ENCODE measurements around the gene MYCBP2. TPM values are rescaled to one million over a fixed set of nuclear protein-coding genes. Genes with fewer than 3 reads are reported as not detected.

MYCBP2 gene
- total and polyA plus RNA-seq, 4 donors, result 12.1 to 86.4 (median 30.0) TPM

GRCh38 chr13:77093735-77094134, 233.2 kb downstream of the MYCBP2 start:
- 61% methylated on average over 1 of the region's 1 CpG for WGBS
- H3K9me3 ChIP-seq (ENCODE audit: control insufficient read depth in 4 of 4, low read length in 3 of 4), result no peaks in the 10 kb centered on the region
- TF ChIP-seq YY1 (IDR thresholded peaks at IDR 0.05), result no peak
- TF ChIP-seq ATF3 (IDR thresholded peaks at IDR 0.05), result no peak
- TF ChIP-seq JUND (IDR thresholded peaks at IDR 0.05), result no peak
- TF ChIP-seq FOXA2 (IDR thresholded peaks at IDR 0.05), result no peak
- H3K9ac ChIP-seq (ENCODE audit: low read depth in 1 of 2, low read length in 2 of 2), result no peak overlapping the region
- no peaks in the 10 kb centered on the region for H3K27me3 ChIP-seq (ENCODE audit: control insufficient read depth in 4 of 4, insufficient read depth in 4 of 4, low read length in 3 of 4)
- no peak for DNase-seq (ENCODE audit: low spot score)
- H3K4me3 ChIP-seq (ENCODE audit: low read depth in 1 of 3, low read length in 3 of 3), result no peak overlapping the region
- H3K4me1 ChIP-seq (ENCODE audit: control insufficient read depth in 4 of 4, insufficient read depth in 4 of 4, low read length in 3 of 4), result no peaks in the 10 kb centered on the region
- peaks cover 3 to 33% (median 28%) of the 10 kb centered on the region in 4 donors for H3K36me3 ChIP-seq (ENCODE audit: control insufficient read depth in 4 of 4, insufficient read depth in 3 of 4, low read depth in 1 of 4, low read length in 3 of 4)
- no peak overlapping the region for H3K27ac ChIP-seq (ENCODE audit: low read depth in 1 of 2, low read length in 2 of 2)

GRCh38 chr13:77084755-77085154, 242.1 kb downstream of the MYCBP2 start:
- TF ChIP-seq TAF1 (conservative IDR thresholded peaks at IDR 0.05) (no peak), CTCF (IDR thresholded peaks at IDR 0.05; ENCODE audit: low read depth, low read length, missing input control) (no peak), HNF4A (conservative IDR thresholded peaks at IDR 0.05) (no peak), NR2F2 (IDR thresholded peaks at IDR 0.05) (no peak), YY1 (IDR thresholded peaks at IDR 0.05) (no peak), ZBTB33 (IDR thresholded peaks at IDR 0.05) (no peak), FOXA1 (IDR thresholded peaks at IDR 0.05) (no peak), RXRA (IDR thresholded peaks at IDR 0.05) (no peak), REST (IDR thresholded peaks at IDR 0.05) (no peak), GABPA (IDR thresholded peaks at IDR 0.05 in 1 of 2, conservative IDR thresholded peaks at IDR 0.05 in 1 of 2) (no peak), EGR1 (IDR thresholded peaks at IDR 0.05; ENCODE audit: low read depth in 2 of 2) (no peak), ATF3 (IDR thresholded peaks at IDR 0.05) (no peak), MAX (IDR thresholded peaks at IDR 0.05) (no peak), JUND (IDR thresholded peaks at IDR 0.05) (no peak), RAD21 (IDR thresholded peaks at IDR 0.05) (no peak), HNF4G (IDR thresholded peaks at IDR 0.05) (no peak)

More at GRCh38 chr13:77084755-77085154, 242.1 kb downstream of the MYCBP2 start:
- DNase-seq (ENCODE audit: low spot score), result no peak
- no peaks in the 10 kb centered on the region for H3K4me1 ChIP-seq (ENCODE audit: control insufficient read depth in 4 of 4, insufficient read depth in 4 of 4, low read length in 3 of 4)
- H3K36me3 ChIP-seq (ENCODE audit: control insufficient read depth in 4 of 4, insufficient read depth in 3 of 4, low read depth in 1 of 4, low read length in 3 of 4), result peaks cover 2 to 40% (median 33%) of the 10 kb centered on the region in 4 donors
- no peak overlapping the region for H3K9ac ChIP-seq (ENCODE audit: low read depth in 1 of 2, low read length in 2 of 2)
- H3K4me3 ChIP-seq (ENCODE audit: low read depth in 1 of 3, low read length in 3 of 3), result no peak overlapping the region
- no peaks in the 10 kb centered on the region for H3K27me3 ChIP-seq (ENCODE audit: control insufficient read depth in 4 of 4, insufficient read depth in 4 of 4, low read length in 3 of 4)
- H3K9me3 ChIP-seq (ENCODE audit: control insufficient read depth in 4 of 4, low read length in 3 of 4), result no peaks in the 10 kb centered on the region
- WGBS, result 92% methylated on average over 2 of the region's 2 CpGs
- no peak overlapping the region for H3K27ac ChIP-seq (ENCODE audit: low read depth in 1 of 2, low read length in 2 of 2)

All from liver (tissue), 9 donors.